ENCODE data around the gene THADA.
A peak's percentile ranks its signal among the peaks of the same experiment; 100 is the strongest.

THADA gene

GRCh38 chr2:43509886-43510285 is 86.0 kb downstream of the THADA start:
- no peak for DNase-seq (ENCODE audit: low spot score)

GRCh38 chr2:43508209-43508608 is 87.6 kb downstream of the THADA start:
- no peak for DNase-seq (ENCODE audit: low spot score)

GRCh38 chr2:43507137-43507536 is 88.7 kb downstream of the THADA start:
- no peak for DNase-seq (ENCODE audit: low spot score)

- no peak for DNase-seq (ENCODE audit: low spot score)
Observed at GRCh38 chr2:43495727-43496126, 100.1 kb downstream of the THADA start.

DNA sequence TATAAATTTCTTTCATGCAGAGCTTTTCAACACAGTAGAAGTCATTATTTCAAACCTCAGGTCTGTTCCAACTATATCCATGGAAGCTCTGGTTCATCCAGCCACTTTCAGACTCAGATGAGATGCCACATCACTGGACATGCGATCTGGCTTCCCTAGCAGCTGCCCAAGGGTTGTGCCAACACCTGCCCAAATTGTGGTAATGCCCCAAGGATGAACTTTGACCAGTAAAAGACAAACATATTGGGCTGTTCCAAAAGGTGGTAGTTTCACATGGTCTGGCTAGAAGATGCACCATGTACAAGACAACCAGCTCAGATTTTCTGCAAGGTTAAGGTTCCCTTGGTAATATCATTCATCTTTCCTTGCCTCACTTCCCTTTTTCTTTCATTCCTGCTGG is 101.9 kb downstream of the THADA start:
- no peak for DNase-seq (ENCODE audit: low spot score)

DNA sequence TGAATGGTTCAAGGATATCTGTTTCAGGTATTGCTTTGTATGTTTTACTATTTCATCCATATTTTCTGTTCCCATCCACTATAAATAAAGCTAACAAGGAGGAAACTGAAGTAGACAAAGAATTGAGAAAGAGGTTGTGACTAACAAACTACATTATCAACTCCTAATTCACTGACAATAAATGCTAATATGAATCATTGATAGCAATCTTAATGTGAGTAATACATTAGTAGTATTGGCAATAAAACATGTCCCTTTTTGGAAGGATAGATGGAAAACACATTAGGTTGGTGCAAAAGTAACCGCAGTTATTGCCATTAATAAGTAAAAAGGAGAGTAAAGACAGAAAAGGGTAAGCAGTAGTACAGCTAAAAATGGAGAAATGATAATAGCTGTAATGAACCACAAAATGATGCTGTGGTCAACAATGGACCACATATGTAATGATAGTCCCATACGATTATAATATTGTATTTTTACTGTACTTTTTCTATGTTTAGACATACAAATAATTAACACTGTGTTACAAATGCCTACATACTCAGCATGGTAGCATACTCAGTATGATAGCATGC is 104.7 kb downstream of the THADA start:
- DNase-seq (ENCODE audit: low spot score), result no peak

GRCh38 chr2:43490252-43490786 is 105.5 kb downstream of the THADA start:
- peak; percentile 6 for DNase-seq (ENCODE audit: low spot score)

- DNase-seq (ENCODE audit: low spot score), result no peak
Observed at GRCh38 chr2:43488737-43489136, 107.1 kb downstream of the THADA start.

DNA sequence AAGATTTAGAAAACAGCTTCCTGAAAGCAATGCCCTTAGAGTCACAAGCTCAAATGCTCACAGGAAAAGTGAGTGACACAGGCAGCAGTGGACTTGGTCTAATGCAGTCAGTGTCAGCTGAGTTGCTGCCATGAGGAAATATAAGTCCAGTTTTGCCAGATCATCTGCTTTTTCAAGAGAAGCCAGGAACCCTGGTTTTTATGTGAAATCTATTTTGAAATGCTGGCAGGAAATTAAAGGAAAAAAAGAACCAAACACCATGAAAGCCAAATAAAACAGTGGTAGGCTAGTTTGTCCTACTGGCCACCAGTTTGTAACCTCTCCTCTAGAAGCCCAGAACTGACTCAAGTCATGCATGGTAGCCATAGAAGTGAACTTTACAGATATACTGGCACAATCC is 109.2 kb downstream of the THADA start:
- DNase-seq (ENCODE audit: low spot score), result no peak

- no peak for DNase-seq (ENCODE audit: low spot score)
Observed at GRCh38 chr2:43484323-43484930, 111.4 kb downstream of the THADA start.

- DNase-seq (ENCODE audit: low spot score), result no peak
Observed at GRCh38 chr2:43482961-43483360, 112.9 kb downstream of the THADA start.

- no peak for DNase-seq (ENCODE audit: low spot score)
Observed at GRCh38 chr2:43481927-43482542, 113.8 kb downstream of the THADA start.

GRCh38 chr2:43480874-43481273 is 115.0 kb downstream of the THADA start:
- no peak for DNase-seq (ENCODE audit: low spot score)

DNA sequence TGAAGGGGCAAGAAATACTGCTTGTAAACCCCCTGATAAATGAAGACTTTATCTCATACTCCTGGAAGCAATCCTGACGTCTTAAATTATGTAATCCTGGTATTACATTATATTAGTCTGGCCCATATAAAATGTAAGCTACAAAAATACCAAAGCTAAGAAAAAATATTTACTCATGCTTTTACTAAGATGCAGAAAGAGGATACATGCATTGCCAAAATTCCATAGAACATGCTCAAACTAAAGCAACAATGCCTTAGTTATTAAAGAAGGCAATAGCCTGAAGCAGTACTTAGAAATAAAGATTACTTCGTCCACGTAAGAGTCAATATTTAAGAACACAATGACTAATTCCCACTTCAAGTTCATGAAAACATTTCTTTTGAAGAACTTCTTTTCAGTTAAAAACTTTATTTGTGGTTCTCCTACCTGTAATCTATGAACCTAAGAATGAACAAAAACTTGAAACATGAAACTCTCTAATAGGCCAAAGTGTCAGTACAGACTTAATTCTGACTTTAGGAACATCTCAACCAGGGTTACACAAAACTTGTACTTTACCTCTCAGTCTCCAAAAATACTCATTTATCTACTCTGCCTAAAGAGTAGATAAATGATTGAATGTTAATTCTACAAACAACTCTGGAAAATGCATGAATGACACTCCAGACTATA is 117.3 kb downstream of the THADA start:
- peak; percentile 44 for DNase-seq (ENCODE audit: low spot score)

GRCh38 chr2:43475922-43476321 is 119.9 kb downstream of the THADA start:
- DNase-seq (ENCODE audit: low spot score), result no peak

- no peak for DNase-seq (ENCODE audit: low spot score)
Observed at GRCh38 chr2:43475137-43475846, 120.5 kb downstream of the THADA start.

GRCh38 chr2:43474273-43474672 is 121.6 kb downstream of the THADA start:
- no peak for DNase-seq (ENCODE audit: low spot score)

GRCh38 chr2:43473767-43474166 is 122.1 kb downstream of the THADA start:
- DNase-seq (ENCODE audit: low spot score), result no peak

- DNase-seq (ENCODE audit: low spot score), result no peak
Observed at GRCh38 chr2:43472527-43473194, 123.2 kb downstream of the THADA start.

GRCh38 chr2:43469713-43470112 is 126.1 kb downstream of the THADA start:
- no peak for DNase-seq (ENCODE audit: low spot score)

DNA sequence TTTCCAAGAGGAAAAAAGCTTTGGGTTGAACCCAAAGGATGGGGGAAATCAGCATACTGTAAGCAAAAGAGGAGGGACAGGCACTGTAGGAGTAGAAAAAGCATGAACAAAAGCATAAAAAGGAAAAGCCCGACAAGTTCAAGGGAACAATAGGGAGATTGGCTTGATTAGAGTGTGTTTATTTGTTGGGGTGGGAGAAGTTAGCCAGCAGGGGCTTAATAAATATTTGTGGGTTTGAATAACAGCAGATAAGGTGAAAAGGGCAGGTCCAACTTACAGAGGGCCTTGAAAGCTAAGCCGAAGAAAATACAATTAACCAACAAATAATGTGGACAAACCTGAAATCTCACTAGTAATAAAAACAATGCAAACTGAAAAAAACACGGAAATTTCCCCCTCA is 126.7 kb downstream of the THADA start:
- DNase-seq (ENCODE audit: low spot score), result no peak

DNA sequence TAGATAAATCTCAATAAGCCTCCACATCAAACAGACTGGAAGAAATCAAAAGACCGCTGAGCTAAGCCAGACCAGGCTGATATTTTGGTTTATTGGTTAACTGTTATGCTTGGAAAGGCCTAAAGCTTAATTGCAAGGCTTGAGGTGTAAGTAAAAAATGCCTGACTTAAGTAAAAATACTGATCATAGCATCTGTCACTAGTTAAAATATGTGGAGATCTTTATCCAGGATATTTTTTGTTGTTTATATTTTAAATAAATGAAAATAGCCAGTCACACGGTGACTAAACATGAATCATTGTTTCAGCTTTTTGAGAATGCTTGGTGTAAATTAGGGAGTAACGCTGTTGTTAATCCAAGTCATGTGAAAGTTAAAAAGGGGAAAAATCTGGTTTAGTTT is 127.9 kb downstream of the THADA start:
- no peak for DNase-seq (ENCODE audit: low spot score)

All from COLO829 (cell line).